ENCODE measurements around the gene IRF2BPL. TPM values are rescaled to one million over a fixed set of nuclear protein-coding genes. Genes with fewer than 3 reads are reported as not detected.
A peak's percentile ranks its signal among the peaks of the same experiment; 100 is the strongest.

The IRF2BPL gene
- polyA plus RNA-seq, 1 donor = 42.3 TPM

DNA sequence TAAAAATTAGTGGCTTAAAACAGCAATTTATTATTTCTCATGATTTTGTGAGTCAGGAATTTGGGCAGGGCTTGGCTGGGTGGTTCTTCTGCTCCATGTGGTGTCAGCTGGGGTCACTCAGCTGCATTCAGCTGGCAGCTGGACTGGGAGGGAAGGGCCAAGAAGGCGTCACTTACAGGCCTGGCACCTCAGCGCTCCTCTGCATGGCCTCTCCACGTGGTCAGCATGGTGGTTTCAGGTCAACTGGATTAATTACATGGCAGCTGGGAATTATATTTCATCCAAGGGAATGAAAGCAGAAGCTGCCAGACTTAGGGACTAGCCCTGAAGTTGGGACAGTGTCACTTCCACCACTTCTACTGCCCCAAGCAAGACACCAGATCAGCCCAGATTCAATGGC, 27.5 kb upstream of the IRF2BPL start:
- no peak for DNase-seq

DNA sequence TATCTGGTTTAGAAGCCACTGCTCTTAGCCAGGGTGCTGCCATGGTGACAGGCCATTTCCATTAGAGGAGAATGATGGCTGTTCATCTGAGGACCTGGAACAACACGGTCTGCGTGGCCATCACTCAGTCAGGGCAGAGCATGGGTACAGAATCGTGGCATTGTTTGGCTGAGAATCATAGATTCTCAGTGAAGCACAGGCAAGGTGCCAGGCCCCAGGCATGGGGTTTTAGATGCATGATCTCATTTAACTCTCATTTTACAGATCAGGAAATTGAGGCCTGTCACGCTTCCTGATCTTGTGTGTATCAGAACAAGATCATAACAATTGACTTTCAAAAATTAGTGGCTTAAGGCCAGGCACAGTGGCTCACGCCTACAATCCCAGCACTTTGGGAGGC, 26.8 kb upstream of the IRF2BPL start:
- DNase-seq = no peak

DNA sequence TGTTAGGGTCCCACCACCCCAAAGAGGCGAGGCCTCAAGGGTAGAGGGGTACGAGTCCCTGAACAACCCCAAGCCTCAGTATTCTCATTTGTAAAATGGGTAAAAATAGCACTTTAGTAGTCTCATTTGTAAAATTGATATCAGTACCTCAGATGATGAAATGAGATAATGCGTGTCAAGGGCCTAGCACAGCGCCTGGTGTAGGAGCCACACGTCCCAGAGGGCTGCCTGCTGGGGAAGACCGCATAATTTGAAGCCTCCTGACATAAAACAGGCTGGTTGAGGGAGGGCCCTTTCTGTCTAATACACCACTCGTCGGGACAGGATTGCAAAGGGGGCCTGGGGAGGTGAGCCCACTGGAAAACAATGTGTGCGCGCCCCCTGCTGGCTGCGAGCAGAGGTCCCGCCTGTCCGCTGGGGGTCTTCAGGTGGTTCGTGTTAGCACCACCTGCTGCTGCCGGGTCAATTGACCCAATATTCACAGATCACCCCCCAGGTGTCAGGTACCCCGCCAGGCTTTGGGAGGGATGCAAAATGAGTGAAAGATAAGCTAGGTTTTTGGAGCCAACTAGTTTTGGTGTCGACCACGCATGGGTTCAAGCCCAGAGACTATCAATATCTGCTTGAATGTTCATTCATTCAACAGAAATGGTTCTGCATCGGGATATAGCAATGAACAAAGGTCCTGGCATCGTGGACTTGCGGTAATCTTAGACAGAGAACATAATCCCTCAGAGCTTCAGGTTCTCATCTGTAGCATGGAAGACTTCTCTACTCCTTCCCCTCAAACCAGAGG, 24.7 kb upstream of the IRF2BPL start:
- no peak for DNase-seq

DNA sequence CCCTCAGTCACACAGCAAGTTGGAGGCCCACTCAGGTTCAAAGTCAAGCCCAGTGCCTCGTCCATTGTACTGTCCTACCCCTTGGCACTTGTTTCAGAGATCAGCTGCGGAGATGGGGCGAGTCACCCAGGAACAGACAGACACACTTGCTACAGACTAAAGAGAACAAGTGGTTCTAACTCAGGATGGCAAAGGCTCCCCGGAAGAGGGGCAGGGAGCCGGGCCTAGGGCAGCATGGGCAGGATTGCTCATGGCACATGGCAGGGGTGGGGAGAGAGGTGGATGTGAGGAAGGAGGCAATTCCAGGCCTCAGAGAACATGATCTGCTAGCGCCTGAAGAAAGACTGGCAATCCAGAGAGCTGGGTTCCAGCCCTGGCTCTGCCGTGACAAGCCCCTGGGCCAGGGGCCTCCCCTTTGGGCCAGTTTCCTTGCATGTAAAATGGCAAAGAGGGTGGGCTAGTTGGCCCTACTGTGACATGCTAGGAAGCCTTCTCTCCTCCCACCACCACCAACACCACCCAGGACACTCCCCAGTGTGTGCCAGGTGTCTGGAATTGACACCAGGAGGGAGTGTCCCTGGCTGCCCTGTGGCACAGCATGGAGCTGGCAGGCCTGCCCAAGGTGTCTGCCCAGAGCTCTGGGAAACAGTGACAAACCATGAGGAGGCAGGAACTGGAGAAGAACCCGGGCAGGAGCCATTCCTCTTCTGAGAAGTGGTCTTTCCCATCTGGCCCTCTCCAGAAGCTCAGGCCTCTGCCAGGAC, 24.0 kb upstream of the IRF2BPL start:
- no peak for DNase-seq

DNA sequence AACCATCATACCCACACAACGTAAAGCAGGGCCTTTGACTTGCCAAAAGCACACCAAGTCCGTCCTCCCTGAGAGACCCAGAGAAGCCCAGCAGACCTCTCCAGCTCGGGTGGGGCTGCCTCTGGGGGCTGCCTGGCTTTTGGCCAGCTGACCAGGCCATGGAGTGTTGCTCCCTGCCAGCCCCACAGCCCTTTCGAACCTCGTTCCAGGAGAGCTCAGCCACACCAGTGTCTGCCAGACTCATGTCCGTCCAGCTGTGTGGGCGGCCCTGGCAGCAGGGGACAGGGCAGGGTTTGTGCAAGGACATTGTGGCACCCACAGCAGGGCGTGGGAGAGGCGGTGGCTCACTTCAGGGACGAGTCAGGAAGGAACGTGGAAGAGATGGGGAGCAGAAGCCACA, 22.6 kb upstream of the IRF2BPL start:
- no peak for DNase-seq

DNA sequence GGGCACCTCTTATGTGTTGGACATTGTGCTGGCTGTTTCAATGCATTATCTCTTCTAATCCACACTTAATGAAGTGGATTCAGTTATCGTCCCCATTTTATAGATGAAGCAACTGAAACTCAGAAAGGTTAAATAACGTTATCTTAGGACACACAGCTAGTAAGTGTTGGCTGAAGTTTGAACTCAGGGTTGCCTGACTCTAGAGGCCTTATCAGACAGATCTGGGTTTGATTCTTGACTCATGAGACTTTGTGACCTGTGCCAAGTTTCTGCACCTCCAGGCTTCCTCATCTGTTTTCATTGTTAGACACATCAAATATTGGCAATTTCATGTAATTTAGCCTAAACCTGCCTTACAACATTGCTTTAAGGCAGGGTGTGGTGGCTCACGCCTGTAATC, 18.2 kb upstream of the IRF2BPL start:
- DNase-seq = no peak

DNA sequence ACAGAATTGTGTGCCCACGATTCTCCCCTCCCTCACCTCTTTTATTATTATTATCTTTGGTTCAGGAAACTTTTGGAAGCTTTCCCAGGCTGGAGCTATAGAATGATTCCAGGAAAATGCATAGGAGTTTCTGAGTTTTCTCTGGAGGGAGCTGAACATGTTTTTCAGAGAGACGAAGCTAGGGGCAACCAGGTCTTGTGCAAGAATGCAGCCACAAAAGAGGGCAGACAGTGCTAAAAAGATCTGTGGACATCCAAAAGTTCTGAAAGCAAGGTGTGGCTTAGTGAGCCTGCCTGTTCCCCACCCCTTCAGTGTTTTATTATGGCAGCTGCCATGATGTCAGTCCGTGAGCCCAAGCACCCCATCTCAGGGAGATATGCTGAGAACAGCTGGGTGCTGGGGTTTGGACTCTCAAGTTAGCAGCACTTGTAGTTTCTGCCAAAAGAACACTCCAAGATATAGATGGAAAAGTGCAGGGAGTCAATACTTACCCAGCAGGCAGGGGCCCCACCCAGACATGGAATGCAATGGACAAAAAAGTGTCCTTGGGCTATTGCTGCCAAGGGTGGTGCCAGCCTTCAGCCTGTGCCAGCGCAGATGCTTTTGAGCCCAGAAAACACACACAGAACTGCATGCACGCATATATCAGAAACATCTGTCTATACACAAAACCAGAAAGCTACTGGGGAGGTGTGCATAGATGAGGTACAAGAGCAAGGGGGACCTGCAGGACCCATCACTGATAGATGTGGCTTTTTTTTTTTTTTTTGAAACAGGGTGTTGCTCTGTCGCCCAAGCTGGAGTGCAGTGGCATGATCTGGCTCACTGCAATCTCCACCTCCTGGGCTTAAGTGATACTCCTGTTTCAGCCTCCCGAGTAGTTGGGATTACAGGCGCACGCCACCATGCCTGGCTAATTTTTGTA, 17.0 kb upstream of the IRF2BPL start:
- DNase-seq = peak; percentile 33

DNA sequence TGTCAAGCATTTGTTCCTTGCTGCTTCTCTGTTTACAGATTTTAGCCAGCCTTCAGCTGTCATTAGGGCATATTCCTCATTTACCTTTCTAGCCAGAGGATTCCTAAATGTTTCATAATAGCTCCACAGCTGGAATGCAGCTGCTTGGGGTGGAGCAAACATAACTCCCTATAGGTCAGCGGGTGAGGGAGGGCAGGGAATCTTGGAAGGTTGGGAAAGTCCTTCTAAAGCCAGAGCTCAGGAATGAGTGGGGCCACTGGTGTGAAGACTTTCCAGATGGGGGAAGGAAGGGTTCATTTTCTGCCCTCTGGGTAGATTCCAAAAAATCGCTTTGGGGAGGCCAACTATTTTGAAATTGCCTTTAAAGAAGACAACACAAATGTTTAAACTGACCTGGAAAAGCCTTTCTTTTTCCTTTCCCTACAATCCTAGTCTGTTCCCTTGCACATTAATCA, 16.3 kb upstream of the IRF2BPL start:
- peak; percentile 29 for DNase-seq

DNA sequence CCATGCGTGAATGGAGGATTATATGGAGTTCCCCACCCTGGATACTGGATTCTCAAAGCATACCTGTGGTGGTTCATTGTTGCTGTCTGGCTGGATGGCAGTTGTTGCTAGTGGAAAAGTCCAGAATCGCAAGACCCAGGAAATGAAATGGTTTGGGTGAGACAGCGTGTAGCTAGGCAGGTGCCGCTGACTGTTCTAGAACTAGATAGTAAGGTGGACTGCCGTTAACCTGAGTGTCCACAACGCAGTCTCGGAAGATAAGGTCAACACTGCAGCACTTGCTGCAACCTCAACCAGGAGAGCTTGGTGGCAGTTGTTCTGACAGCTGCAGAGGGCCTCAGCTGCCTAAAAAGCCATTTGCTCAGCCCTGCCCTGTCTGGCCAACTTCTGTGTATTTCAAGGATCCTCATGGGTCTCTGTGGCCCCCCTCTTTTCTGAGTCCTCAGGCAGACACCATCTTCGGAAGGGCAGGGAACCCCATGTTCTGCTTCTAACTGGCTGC, 15.5 kb upstream of the IRF2BPL start:
- no peak for DNase-seq

DNA sequence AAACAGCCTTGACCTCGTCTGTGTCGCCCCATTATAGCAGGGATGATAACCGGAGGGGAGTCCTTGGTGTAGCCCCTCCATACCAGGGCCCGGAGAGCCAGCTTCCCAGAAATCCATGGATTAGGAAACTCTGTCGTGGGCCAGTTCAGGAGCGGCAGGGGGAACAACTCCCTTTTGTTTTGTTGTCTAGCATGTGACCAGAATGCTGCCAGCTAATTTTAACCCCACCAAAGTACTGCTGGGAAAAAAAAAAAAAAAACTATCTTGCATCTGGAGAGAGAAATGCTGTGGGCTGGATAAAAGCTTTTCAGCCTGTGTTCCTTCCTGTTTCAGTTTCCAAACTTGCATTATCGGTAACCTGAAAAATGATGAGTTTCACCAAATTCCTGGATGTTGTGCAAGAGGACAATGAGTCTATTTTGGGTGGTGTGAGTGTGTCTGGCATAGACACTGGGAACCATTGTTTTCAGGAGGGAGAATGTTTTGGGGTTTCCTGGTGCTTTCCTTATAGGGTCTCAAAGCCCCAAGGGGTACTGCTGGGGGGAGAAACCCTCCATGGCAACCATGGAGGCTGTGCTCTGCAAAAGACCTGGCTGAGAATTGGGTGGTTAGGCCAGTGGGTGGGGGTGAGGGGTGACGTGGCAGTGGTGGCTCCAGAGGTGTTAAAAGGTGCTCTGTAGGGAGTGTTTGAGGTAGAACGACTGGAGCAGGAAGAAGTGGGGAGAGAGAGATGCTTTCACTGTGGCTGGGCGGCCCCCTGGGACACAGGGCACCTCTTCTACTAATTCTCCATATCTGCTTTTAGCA, 14.9 kb upstream of the IRF2BPL start:
- DNase-seq = peak; percentile 36

DNA sequence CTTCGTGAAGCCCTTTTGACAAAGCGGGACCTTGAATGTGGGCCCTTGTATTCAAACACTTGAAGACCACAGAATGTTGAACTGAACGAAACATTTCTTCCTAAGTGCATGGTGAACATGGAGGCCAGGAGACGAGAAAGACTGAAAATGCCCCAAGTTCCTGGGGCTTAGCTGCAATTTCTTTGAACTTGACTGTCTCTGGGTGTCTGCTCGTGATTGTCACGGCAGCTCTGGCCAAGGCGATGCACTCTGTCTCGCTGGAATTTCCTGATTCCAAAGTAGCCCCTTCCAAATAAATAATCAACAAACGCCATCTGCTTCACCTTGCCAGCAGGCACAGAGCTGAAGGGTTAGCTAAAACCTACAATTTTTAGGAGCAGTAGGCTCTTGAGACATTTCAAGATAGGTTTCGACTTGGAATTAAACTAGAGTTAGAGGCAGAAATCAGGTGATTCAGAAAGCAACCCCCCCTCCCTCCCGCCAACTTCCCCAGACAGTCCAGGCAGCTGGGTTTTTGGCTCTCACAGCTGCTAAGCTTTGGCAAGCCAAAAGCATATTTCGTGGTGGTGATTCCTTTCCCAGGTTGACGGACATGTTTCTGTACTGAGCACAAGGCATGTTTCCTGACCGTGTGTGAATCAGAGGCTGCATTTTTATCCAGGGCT, 13.5 kb upstream of the IRF2BPL start:
- peak; percentile 40 for DNase-seq

DNA sequence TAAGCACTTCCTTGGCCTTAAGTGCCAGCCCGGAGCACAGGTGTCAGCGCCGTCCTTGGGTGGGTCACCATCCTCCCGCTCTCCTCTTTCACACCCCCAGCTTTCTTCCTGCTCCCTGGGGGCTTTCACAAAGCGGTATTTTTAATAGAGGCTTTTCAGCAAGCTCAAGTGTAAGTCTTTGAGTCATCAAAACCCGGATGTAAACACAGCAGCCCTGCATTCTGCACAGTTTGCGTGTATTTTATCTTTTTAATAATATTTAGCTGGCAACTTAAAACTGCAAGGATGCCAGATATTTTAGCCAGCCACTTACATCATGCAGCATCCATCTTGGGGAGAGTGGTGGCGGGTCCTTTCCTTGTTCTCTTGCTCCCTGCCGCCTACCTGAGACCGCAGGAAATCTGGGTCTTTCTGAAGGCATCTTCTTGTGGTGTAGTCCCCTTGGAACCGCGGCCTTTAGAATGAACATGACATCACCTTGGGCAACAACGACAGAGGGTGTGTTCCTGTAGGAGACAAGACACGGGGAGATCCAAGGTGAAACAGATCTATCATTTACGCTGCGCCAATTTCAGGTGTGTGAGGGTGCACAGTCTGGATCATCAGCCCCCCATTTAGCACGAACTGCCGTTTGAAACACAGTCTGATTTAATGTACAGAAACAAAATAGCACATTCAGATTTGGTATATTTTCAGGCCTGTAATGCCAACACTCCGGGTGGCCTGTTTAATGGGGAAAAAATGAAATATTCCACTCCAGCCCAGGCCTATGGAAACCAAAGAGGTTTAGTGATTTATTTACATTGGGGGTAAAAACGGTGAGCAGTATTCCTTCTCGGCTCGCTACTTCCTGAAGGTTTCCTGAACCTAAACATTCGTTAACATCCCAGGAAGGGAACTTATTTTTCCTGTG, 12.5 kb upstream of the IRF2BPL start:
- DNase-seq = no peak

DNA sequence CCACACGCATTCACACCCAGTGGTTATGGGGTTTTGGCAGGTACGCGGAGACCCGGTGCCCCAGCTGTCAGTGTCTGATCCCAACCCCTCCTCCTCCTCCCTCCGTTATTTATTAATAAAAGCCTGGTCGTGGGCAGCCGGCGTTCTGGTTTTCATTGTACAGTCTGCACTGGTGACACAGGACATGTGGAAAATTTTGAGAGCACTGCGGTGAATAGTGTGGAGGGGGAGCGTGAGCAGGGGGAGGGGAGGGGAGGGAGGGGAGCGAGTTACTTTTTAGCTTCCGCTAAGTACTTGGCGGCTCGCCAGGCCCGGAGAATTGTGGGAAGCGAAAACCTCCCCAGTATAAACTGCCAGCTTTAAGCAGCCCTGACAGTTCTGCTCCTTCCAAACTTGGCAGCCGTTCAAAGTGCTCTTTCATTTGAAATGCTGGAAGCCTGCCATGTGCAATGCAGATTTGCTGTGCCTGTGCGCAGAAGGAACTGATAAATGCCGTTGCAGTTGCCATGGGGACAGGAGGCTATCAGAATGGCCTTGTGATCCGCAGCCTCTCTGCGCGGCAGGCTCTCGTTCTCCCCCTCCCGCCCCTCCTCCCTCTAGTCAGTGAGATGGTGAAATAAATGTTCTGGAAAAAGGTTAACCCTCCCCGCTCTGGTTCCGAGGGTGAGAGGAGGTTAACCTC, 11.7 kb upstream of the IRF2BPL start:
- DNase-seq = peak; percentile 100

DNA sequence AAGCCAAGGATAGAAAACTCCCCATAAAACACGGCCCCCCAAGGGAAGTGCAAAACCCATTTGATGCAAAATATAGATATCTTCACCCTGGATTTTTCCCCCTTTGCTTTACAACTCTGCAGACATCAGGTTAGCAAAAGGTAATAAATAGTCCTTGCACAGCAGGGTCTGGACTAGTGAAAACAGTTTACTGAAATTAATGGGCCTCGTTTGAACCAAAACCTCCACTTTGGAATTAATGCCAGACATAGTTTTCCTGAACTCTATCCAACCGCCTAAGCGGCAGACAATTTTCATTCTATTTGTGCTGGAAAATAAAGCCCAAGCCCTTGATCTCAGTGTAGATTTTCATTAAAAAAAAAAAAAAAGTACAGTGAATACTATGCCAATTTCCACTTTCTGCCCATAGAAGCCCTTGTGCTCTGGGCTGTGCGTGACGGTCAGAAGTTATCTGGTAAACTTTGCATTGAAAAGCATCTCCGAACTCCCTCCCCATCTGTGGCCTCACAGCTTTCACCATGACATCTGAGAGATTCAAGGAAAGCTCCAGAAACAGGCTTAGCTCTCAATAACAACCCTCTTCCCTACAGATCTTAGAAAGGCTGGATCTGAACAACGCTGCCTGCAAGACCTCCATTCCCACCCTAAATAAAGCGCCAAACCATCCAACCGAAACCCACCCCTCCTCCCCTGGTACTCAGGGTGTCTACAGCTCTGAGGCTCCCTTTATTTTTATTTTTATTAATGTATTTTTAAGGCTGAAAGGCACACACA, 11.0 kb upstream of the IRF2BPL start:
- peak; percentile 56 for DNase-seq

DNA sequence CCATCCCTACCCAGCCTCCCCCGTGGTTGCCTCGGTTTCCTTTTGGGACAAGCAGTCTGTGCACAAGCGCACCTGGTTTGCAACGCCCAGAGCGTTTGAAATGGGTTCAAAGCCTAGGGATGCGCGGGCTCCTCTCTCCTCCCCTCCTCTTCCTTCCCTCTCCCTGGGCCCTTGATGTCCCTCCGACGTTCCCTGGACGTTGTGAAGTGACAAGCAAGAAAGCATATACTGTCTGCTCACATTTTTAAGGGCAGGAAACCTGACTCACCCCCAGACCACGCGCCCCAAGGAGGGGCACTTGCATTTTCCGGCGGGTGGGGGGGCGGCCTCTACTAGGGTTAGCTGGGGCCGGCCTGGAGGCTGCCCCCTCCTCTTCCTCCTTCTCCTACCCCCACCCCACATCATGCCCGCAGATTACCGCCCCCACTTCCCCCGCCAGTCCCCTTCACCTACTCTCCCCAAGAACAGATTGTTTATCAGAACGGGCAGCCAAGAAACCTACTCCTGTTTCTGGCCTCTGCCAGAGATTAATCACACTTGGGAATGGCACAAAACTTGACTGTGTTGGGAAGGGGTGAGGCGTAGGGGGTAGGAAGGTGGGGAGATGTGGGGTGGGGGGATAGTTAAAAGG, 9.5 kb upstream of the IRF2BPL start:
- no peak for DNase-seq

DNA sequence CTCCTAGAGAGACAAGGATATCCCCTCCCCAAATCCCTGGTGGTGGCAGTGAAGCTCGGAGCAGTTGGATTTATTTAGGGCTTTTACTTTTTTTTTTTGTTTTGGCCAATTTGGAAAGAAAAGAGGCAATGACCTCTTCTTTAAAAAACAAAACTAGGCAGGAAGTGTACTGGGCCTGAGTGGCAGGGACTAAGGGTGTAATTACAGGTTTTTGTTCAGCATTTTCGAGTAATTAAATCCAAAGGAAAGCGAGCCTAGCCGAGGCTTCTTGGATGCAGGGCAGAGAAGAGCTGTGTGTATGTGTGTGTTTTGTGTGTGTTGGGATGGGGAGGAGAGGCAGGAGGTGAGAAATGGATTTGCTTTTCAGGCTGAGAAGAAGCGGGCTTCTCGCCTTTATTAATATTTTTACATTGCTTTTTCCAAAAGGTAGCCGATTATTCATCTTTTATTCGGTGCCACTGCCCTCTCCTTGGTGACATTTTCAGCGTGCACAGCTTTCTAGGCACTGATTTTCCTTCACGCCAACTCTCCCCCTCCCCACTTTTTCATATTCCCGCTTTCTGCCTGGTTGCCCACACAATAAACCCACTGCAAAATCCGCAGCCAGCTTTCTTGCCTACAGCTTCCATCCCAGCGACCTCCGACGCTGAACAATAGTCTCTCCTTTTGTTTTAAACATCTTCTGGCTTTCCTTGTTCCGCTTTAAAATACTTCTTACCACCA, 8.9 kb upstream of the IRF2BPL start:
- no peak for DNase-seq
